ENCODE results near the gene IYD.

- TF ChIP-seq CTCF (IDR thresholded peaks at IDR 0.05) (no peak), EP300 (IDR thresholded peaks at IDR 0.05) (no peak)
These were observed 13.4 kb downstream of the IYD start for GRCh38 chr6:150382171-150382570.

All from ovary (tissue), 3 donors.